Left lobe of liver (tissue), 2 donors: ENCODE data around the gene TBC1D16. TPM values are rescaled to one million over a fixed set of nuclear protein-coding genes. Genes with fewer than 3 reads are reported as not detected.

Source experiments
- ATAC-seq: fragments of 200-7000 bp; cut with Tn5 transposase; one replicate; pipeline ENCODE4 v1.9.1; 2020; ENCODE audit warnings: mild to moderate bottlenecking, moderate library complexity
- DNase-seq: peaks from one replicate; pipeline ENCODE4 v3.0.0-alpha.2; 2020; ENCODE audit warnings: low spot score
- total RNA-seq: library from RNA; stranded (reverse); gene quantifications from one replicate; pipeline ENCODE4 v1.2.1, GENCODE V29; 2021
- donor health status: DM: no; HTN: no; CAD: no; lungs with moderate emphysema.
- donor health status: DM: no; HTN: yes; CAD: no.

TBC1D16 gene
- total RNA-seq: 16.4 TPM

- no peak for ATAC-seq
- no peak for DNase-seq
Observed at GRCh38 chr17:80035687-80035936, at the start of gene TBC1D16. TSS of gene TBC1D16 (minus strand) at chr17:80035872. CDS start at chr17:80013547, 22,325 bp downstream.

- no peak for DNase-seq
- no peak for ATAC-seq
Observed at GRCh38 chr17:80084773-80085172, 49.1 kb upstream of the TBC1D16 start.

- no peak for DNase-seq
- no peak for ATAC-seq
Observed at GRCh38 chr17:80083136-80083661, 47.5 kb upstream of the TBC1D16 start.

- ATAC-seq (peak; percentile 91), DNase-seq (peak; percentile 69)
Observed at GRCh38 chr17:80082403-80083135, 46.9 kb upstream of the TBC1D16 start.

- ATAC-seq (no peak), DNase-seq (no peak)
Observed at GRCh38 chr17:80081596-80081995, 45.9 kb upstream of the TBC1D16 start.

- ATAC-seq (no peak), DNase-seq (no peak)
Observed at GRCh38 chr17:80080081-80080480, 44.4 kb upstream of the TBC1D16 start.

GRCh38 chr17:80072410-80072809 is 36.7 kb upstream of the TBC1D16 start:
- DNase-seq (no peak), ATAC-seq (no peak)

- DNase-seq (peak; percentile 90), ATAC-seq (peak; percentile 82)
Observed at GRCh38 chr17:80071116-80071841, 35.6 kb upstream of the TBC1D16 start.

GRCh38 chr17:80070375-80071115 is 34.9 kb upstream of the TBC1D16 start:
- peak; percentile 36 for ATAC-seq
- DNase-seq: no peak

- DNase-seq: peak; percentile 60
- ATAC-seq: peak; percentile 47
Observed at GRCh38 chr17:80068301-80069222, 32.9 kb upstream of the TBC1D16 start.

GRCh38 chr17:80067393-80067986 is 31.8 kb upstream of the TBC1D16 start:
- DNase-seq (no peak), ATAC-seq (no peak)

GRCh38 chr17:80065478-80066170 is 30.0 kb upstream of the TBC1D16 start:
- DNase-seq (no peak), ATAC-seq (no peak)

- DNase-seq: no peak
- ATAC-seq: no peak
Observed at GRCh38 chr17:80064696-80065095, 29.0 kb upstream of the TBC1D16 start.

GRCh38 chr17:80063830-80064585 is 28.3 kb upstream of the TBC1D16 start:
- peak; percentile 52 for ATAC-seq
- peak; percentile 56 for DNase-seq

GRCh38 chr17:80061421-80061820 is 25.7 kb upstream of the TBC1D16 start:
- DNase-seq (no peak), ATAC-seq (no peak)

- ATAC-seq: no peak
- DNase-seq: no peak
Observed at GRCh38 chr17:80060644-80061043, 25.0 kb upstream of the TBC1D16 start.

- ATAC-seq: no peak
- DNase-seq: no peak
Observed at GRCh38 chr17:80058311-80058955, 22.8 kb upstream of the TBC1D16 start.

GRCh38 chr17:80055597-80055996 is 19.9 kb upstream of the TBC1D16 start:
- DNase-seq (no peak), ATAC-seq (no peak)
